H1 (cell line): ENCODE results near the gene IKZF2.

ENCODE experiments used
- CBX5 ChIP-seq: fragments of 300-800, 300-1000 bp; sonication (generic); IDR thresholded peaks from 2 replicates; pipeline ENCODE4 v1.7.1; 2016; ENCODE audit warnings: antibody characterized with exemption, low read length, low read depth
- MAFK ChIP-seq: IDR thresholded peaks from 2 replicates; pipeline ENCODE4 v1.6.1; 2012; ENCODE audit warnings: low read depth, mild to moderate bottlenecking, improper control_type of control experiment, low read length
- MAX ChIP-seq: IDR thresholded peaks from 2 replicates; pipeline ENCODE4 v1.6.1; 2012; ENCODE audit warnings: inconsistent platforms
- POLR2A ChIP-seq, 2 experiments: IDR thresholded peaks; 1 replicate in 1 of 2; 2 replicates in 1 of 2; pipeline ENCODE4 v1.6.1; 2011; ENCODE audit warnings: low read depth in 2 of 2, low read length in 2 of 2, mild to moderate bottlenecking in 2 of 2; ENCODE audit errors: control extremely low read depth in 1 of 2
- TF ChIP-seq, protein P1 (sequence below), 3 experiments: IDR thresholded peaks; 1 replicate in 2 of 3; 2 replicates in 1 of 3; pipeline versions ENCODE4 v1.5.1 to v1.6.1; 2011; ENCODE audit warnings: low read length in 3 of 3, mild to moderate bottlenecking in 3 of 3, inconsistent platforms in 2 of 3, low read depth in 1 of 3, moderate library complexity in 1 of 3; ENCODE audit not compliant: insufficient read depth in 1 of 3; ENCODE audit errors: control extremely low read depth in 1 of 3

DNA sequence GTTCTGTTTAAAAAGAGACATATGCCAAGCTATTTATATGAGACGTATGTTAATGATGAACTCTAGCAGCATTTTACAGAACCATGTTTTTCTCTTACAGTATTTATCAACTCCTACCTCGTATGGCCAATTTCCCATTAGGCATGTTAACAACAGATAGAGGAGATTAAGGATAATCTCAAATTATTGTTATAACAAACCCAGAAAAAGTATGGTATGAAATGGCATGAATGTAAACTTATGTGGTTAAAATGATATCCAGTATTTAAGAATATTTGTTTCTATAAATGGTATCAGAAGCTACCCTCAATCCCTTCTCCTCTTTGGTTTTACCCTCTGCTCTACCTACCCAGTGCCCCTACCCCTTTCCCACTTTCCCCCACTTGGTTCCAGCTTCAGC lies 132.0 kb downstream of the IKZF2 start:
- TF ChIP-seq, protein P1, sequence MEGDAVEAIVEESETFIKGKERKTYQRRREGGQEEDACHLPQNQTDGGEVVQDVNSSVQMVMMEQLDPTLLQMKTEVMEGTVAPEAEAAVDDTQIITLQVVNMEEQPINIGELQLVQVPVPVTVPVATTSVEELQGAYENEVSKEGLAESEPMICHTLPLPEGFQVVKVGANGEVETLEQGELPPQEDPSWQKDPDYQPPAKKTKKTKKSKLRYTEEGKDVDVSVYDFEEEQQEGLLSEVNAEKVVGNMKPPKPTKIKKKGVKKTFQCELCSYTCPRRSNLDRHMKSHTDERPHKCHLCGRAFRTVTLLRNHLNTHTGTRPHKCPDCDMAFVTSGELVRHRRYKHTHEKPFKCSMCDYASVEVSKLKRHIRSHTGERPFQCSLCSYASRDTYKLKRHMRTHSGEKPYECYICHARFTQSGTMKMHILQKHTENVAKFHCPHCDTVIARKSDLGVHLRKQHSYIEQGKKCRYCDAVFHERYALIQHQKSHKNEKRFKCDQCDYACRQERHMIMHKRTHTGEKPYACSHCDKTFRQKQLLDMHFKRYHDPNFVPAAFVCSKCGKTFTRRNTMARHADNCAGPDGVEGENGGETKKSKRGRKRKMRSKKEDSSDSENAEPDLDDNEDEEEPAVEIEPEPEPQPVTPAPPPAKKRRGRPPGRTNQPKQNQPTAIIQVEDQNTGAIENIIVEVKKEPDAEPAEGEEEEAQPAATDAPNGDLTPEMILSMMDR (IDR thresholded peaks at IDR 0.05; ENCODE audit: control extremely low read depth in 1 of 3, insufficient read depth in 1 of 3, low read depth in 1 of 3, low read length in 3 of 3), result no peak
- TF ChIP-seq MAFK (no peak), MAX (no peak), POLR2A (IDR thresholded peaks at IDR 0.05; ENCODE audit: control extremely low read depth in 1 of 2, low read depth in 2 of 2, low read length in 2 of 2) (no peak), CBX5 (no peak)
